ENCODE data around the gene SDR9C7.
"Not testable (repeated sequence)": the region's sequence is repeated elsewhere in the genome, so short reads cannot be mapped to it uniquely, and the experiment has no call there.

SDR9C7 gene

GRCh38 chr12:56916296-56916995 lies 17.8 kb downstream of the SDR9C7 start:
- no peak for DNase-seq (ENCODE audit: low read depth)

GRCh38 chr12:56914724-56915123 lies 19.5 kb downstream of the SDR9C7 start:
- no peak for DNase-seq (ENCODE audit: low read depth)

- DNase-seq (ENCODE audit: low read depth): no peak
Observed at GRCh38 chr12:56914256-56914655, 20.0 kb downstream of the SDR9C7 start.

GRCh38 chr12:56909403-56909802 lies 24.8 kb downstream of the SDR9C7 start:
- DNase-seq (ENCODE audit: low read depth): not testable (repeated sequence)

GRCh38 chr12:56908136-56908535 lies 26.1 kb downstream of the SDR9C7 start:
- DNase-seq (ENCODE audit: low read depth): no peak

- no peak for DNase-seq (ENCODE audit: low read depth)
Observed at GRCh38 chr12:56905852-56906251, 28.4 kb downstream of the SDR9C7 start.

GRCh38 chr12:56903374-56903773 lies 30.8 kb downstream of the SDR9C7 start:
- no peak for DNase-seq (ENCODE audit: low read depth)

GRCh38 chr12:56901313-56901712 lies 32.9 kb downstream of the SDR9C7 start:
- DNase-seq (ENCODE audit: low read depth): not testable (repeated sequence)

GRCh38 chr12:56900583-56900982 lies 33.6 kb downstream of the SDR9C7 start:
- no peak for DNase-seq (ENCODE audit: low read depth)

GRCh38 chr12:56898938-56899337 lies 35.3 kb downstream of the SDR9C7 start:
- no peak for DNase-seq (ENCODE audit: low read depth)

- no peak for DNase-seq (ENCODE audit: low read depth)
Observed at GRCh38 chr12:56897844-56898361, 36.3 kb downstream of the SDR9C7 start.

GRCh38 chr12:56896082-56896481 lies 38.1 kb downstream of the SDR9C7 start:
- DNase-seq (ENCODE audit: low read depth): no peak

GRCh38 chr12:56894698-56895368 lies 39.4 kb downstream of the SDR9C7 start:
- no peak for DNase-seq (ENCODE audit: low read depth)

GRCh38 chr12:56891885-56892284 lies 42.3 kb downstream of the SDR9C7 start:
- DNase-seq (ENCODE audit: low read depth): not testable (repeated sequence)

- DNase-seq (ENCODE audit: low read depth): no peak
Observed at GRCh38 chr12:56886319-56886718, 47.9 kb downstream of the SDR9C7 start.

GRCh38 chr12:56885316-56885715 lies 48.9 kb downstream of the SDR9C7 start:
- DNase-seq (ENCODE audit: low read depth): no peak

GRCh38 chr12:56884421-56884820 lies 49.8 kb downstream of the SDR9C7 start:
- DNase-seq (ENCODE audit: low read depth): no peak

GRCh38 chr12:56882407-56882806 lies 51.8 kb downstream of the SDR9C7 start:
- DNase-seq (ENCODE audit: low read depth): not testable (repeated sequence)

GRCh38 chr12:56880125-56880992 lies 53.8 kb downstream of the SDR9C7 start:
- no peak for DNase-seq (ENCODE audit: low read depth)

GRCh38 chr12:56879240-56880124 lies 54.7 kb downstream of the SDR9C7 start:
- not testable (repeated sequence) for DNase-seq (ENCODE audit: low read depth)

- DNase-seq (ENCODE audit: low read depth): no peak
Observed at GRCh38 chr12:56878010-56878339, 56.2 kb downstream of the SDR9C7 start.

Measured in activated T-cell treated with anti-CD3 and anti-CD28 coated beads for 1 hour (primary cell).